Measurements from ENCODE around the gene HEPN1. TPM values are rescaled to one million over a fixed set of nuclear protein-coding genes. Genes with fewer than 3 reads are reported as not detected.

Gene HEPN1
- total RNA-seq, 2 donors from 2014 or later, result not detected

DNA sequence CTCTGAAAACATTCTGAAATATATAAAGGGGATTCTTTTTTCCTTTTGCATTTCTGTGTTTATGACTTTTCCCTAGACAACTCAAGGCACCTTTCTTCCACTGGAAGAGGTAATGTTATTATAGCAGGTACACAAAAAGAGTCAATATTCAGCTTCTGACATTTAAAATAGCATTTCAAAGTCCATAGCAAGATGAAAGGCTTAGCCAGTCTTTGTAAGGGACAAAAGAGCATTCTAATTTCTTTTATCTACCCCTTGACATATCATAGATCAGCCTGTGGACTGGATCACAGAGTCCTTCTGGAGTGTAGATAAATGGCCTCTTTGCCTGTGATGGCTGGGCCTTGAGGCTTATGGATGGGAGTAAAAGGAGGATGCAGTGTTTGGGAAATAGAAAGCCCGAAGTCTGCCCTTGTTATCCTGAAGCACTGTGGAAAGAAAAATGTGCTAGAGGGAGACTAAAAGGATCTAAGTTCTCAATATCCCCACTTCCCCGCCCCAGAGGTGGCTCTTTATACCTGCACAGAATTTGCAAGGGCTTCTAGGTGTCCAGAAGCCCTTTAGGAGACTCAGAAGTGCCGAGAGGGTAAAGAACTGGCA, 18.4 kb downstream of the HEPN1 start:
- ATAC-seq, result no peak
- intact Hi-C loops (cut with DNase I), result no loop called here

DNA sequence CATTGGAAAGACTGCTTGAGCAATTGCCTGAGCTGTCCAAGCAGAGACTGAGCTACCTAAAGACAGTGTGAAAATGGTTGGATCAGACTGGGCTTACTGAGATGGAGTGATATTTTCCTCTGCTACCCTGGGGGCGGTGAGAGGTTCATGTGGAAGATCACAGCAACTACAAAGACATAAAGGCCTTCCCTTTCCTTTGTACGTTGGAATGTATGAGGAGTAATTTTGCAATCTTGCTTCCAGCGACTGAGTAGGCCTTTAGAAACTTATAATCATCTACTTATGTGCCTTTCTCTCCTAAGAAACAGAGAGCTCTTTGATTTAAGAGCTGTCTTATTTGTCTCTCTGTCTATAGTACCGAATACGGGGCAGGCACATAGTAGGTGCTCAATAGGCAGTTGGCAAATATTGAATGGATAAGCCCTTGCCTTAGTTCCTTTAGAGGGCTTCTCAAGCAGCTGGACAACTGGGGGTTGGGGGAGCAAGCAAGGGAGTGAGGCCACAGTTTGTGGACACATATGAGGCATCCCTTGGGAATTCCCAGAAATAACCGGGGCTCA, 19.2 kb downstream of the HEPN1 start:
- intact Hi-C loops (cut with DNase I), result no loop called here
- H3K27me3 ChIP-seq, result no peaks in the 10 kb centered on the region
- ATAC-seq (no peak), DNase-seq (no peak)
- H3K27ac ChIP-seq, result no peak overlapping the region
- H3K36me3 ChIP-seq (replicated peaks in 1 of 2; ENCODE audit: insufficient read depth in 1 of 2, low read depth in 2 of 2), result no peaks in the 10 kb centered on the region
- H3K4me3 ChIP-seq, result no peak overlapping the region
- H3K4me1 ChIP-seq, result no peaks in the 10 kb centered on the region
- 54% methylated on average over 6 of the region's 6 CpGs for WGBS, 2 donors
- H3K9me3 ChIP-seq, result no peaks in the 10 kb centered on the region
- TF ChIP-seq, protein P1, sequence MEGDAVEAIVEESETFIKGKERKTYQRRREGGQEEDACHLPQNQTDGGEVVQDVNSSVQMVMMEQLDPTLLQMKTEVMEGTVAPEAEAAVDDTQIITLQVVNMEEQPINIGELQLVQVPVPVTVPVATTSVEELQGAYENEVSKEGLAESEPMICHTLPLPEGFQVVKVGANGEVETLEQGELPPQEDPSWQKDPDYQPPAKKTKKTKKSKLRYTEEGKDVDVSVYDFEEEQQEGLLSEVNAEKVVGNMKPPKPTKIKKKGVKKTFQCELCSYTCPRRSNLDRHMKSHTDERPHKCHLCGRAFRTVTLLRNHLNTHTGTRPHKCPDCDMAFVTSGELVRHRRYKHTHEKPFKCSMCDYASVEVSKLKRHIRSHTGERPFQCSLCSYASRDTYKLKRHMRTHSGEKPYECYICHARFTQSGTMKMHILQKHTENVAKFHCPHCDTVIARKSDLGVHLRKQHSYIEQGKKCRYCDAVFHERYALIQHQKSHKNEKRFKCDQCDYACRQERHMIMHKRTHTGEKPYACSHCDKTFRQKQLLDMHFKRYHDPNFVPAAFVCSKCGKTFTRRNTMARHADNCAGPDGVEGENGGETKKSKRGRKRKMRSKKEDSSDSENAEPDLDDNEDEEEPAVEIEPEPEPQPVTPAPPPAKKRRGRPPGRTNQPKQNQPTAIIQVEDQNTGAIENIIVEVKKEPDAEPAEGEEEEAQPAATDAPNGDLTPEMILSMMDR (IDR thresholded peaks at IDR 0.05), result no peak

More for the DNA sequence above, 18.4 kb downstream of the HEPN1 start:
- no peaks in the 10 kb centered on the region for H3K9me3 ChIP-seq
- no peaks in the 10 kb centered on the region for H3K27me3 ChIP-seq
- H3K4me3 ChIP-seq, result no peak overlapping the region
- 62 to 68% methylated on average over 3 of the region's 3 CpGs for WGBS, 2 donors
- no peaks in the 10 kb centered on the region for H3K36me3 ChIP-seq (replicated peaks in 1 of 2; ENCODE audit: insufficient read depth in 1 of 2, low read depth in 2 of 2)
- H3K27ac ChIP-seq, result no peak overlapping the region
- TF ChIP-seq, protein P1 (IDR thresholded peaks at IDR 0.05), result no peak
- no peak for TF ChIP-seq POLR2A (IDR thresholded peaks at IDR 0.05)
- DNase-seq, result no peak
- no peaks in the 10 kb centered on the region for H3K4me1 ChIP-seq

- TF ChIP-seq, protein P1 (IDR thresholded peaks at IDR 0.05), result no peak
- TF ChIP-seq POLR2A (IDR thresholded peaks at IDR 0.05), result no peak
- H3K9me3 ChIP-seq, result no peaks in the 10 kb centered on the region
- H3K4me3 ChIP-seq, result no peak overlapping the region
- no peak overlapping the region for H3K27ac ChIP-seq
- H3K4me1 ChIP-seq, result no peaks in the 10 kb centered on the region
- no peaks in the 10 kb centered on the region for H3K36me3 ChIP-seq (replicated peaks in 1 of 2; ENCODE audit: insufficient read depth in 1 of 2, low read depth in 2 of 2)
- DNase-seq (no peak), ATAC-seq (no peak)
- no peaks in the 10 kb centered on the region for H3K27me3 ChIP-seq
- intact Hi-C loops (cut with DNase I), result no loop called here
- WGBS, 2 donors, result 60 to 70% methylated on average over 6 of the region's 6 CpGs
These were observed 19.9 kb downstream of the HEPN1 start for GRCh38 chr11:124938970-124939369.

DNA sequence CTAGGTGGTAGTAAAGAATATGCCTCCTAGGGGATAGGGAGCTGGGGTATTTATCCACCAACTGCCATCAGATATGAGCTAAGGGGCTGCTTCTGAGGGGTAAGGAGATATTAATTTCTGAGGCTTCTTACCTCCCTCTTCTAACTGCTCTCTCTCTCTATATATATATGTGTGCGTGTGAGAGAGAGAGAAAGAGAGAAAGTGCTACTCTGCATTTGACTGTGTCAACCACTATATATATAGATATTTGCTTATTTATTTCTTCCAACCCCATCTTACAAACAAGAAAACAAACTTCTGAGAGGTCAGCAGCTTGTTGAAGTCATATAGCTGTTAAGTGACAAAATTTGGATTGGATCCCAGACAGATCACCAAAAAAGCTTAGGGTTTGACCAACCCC, 22.7 kb downstream of the HEPN1 start:
- Histone ChIP-seq H3K36me3 (replicated peaks in 1 of 2; ENCODE audit: insufficient read depth in 1 of 2, low read depth in 2 of 2) (no peaks in the 10 kb centered on the region), H3K9me3 (no peaks in the 10 kb centered on the region), H3K4me3 (no peak overlapping the region), H3K4me1 (no peaks in the 10 kb centered on the region), H3K27me3 (no peaks in the 10 kb centered on the region), H3K27ac (no peak overlapping the region)
- intact Hi-C loops (cut with DNase I), result no loop called here
- ATAC-seq (no peak), DNase-seq (no peak)
- TF ChIP-seq POLR2A (IDR thresholded peaks at IDR 0.05), result no peak
- TF ChIP-seq, protein P1 (IDR thresholded peaks at IDR 0.05), result no peak
- WGBS, 2 donors, result 65 to 80% methylated on average over 1 of the region's 1 CpG
